ENCODE results near the gene DHRS3.

Gene DHRS3

GRCh38 chr1:12615865-12616708 is 1.9 kb downstream of the DHRS3 start:
- DNase-seq, result no peak

GRCh38 chr1:12615159-12615864 is 2.7 kb downstream of the DHRS3 start:
- no peak for DNase-seq

GRCh38 chr1:12614402-12615158 is 3.4 kb downstream of the DHRS3 start:
- DNase-seq, result no peak

GRCh38 chr1:12613180-12613579 is 4.8 kb downstream of the DHRS3 start:
- DNase-seq, result no peak

- DNase-seq, result no peak
These were observed 7.1 kb downstream of the DHRS3 start for GRCh38 chr1:12610941-12611340.

GRCh38 chr1:12610305-12610935 is 7.6 kb downstream of the DHRS3 start:
- no peak for DNase-seq

- no peak for DNase-seq
These were observed 8.5 kb downstream of the DHRS3 start for GRCh38 chr1:12609469-12610003.

- DNase-seq, result no peak
These were observed 9.6 kb downstream of the DHRS3 start for GRCh38 chr1:12608311-12608957.

- no peak for DNase-seq
These were observed 10.7 kb downstream of the DHRS3 start for GRCh38 chr1:12607263-12607662.

- DNase-seq, result no peak
These were observed 13.0 kb downstream of the DHRS3 start for GRCh38 chr1:12604986-12605385.

GRCh38 chr1:12604114-12604874 is 13.7 kb downstream of the DHRS3 start:
- no peak for DNase-seq

- DNase-seq, result no peak
These were observed 14.8 kb downstream of the DHRS3 start for GRCh38 chr1:12603224-12603623.

GRCh38 chr1:12602659-12603024 is 15.4 kb downstream of the DHRS3 start:
- DNase-seq, result no peak

- no peak for DNase-seq
These were observed 16.0 kb downstream of the DHRS3 start for GRCh38 chr1:12601700-12602658.

GRCh38 chr1:12600880-12601633 is 17.0 kb downstream of the DHRS3 start:
- no peak for DNase-seq

GRCh38 chr1:12600335-12600734 is 17.7 kb downstream of the DHRS3 start:
- DNase-seq, result no peak

GRCh38 chr1:12599657-12600056 is 18.4 kb downstream of the DHRS3 start:
- no peak for DNase-seq

- DNase-seq, result no peak
These were observed 19.0 kb downstream of the DHRS3 start for GRCh38 chr1:12598974-12599373.

GRCh38 chr1:12597792-12598191 is 20.2 kb downstream of the DHRS3 start:
- DNase-seq, result peak; percentile 30

Measured in COR-L47 (cell line).